OCI-LY3 (cell line): ENCODE results near the gene MPZ.
"Not testable (repeated sequence)": the region's sequence is repeated elsewhere in the genome, so short reads cannot be mapped to it uniquely, and the experiment has no call there.

Experiments
- EZH2phosphoT487 ChIP-seq: fragments of 200-600 bp; shearing (Covaris generic); IDR thresholded peaks from 2 replicates; pipeline ENCODE4 v1.6.1; 2018; ENCODE audit warnings: antibody characterized with exemption, mixed run types, low read depth
- TF ChIP-seq, protein P1 (sequence below): fragments of 200-600, 300-600 bp; sonication (generic); IDR thresholded peaks from 2 replicates; pipeline ENCODE4 v1.5.1; 2014; ENCODE audit warnings: antibody characterized with exemption, low read length, low read depth

GRCh38 chr1:161315841-161316674, 6.3 kb upstream of the MPZ start:
- TF ChIP-seq, protein P1, sequence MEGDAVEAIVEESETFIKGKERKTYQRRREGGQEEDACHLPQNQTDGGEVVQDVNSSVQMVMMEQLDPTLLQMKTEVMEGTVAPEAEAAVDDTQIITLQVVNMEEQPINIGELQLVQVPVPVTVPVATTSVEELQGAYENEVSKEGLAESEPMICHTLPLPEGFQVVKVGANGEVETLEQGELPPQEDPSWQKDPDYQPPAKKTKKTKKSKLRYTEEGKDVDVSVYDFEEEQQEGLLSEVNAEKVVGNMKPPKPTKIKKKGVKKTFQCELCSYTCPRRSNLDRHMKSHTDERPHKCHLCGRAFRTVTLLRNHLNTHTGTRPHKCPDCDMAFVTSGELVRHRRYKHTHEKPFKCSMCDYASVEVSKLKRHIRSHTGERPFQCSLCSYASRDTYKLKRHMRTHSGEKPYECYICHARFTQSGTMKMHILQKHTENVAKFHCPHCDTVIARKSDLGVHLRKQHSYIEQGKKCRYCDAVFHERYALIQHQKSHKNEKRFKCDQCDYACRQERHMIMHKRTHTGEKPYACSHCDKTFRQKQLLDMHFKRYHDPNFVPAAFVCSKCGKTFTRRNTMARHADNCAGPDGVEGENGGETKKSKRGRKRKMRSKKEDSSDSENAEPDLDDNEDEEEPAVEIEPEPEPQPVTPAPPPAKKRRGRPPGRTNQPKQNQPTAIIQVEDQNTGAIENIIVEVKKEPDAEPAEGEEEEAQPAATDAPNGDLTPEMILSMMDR = not testable (repeated sequence)
- TF ChIP-seq EZH2phosphoT487 = not testable (repeated sequence)
